Adrenal gland (tissue), 19 donors: ENCODE measurements around the gene MARF1. TPM values are rescaled to one million over a fixed set of nuclear protein-coding genes. Genes with fewer than 3 reads are reported as not detected.
"Not testable (repeated sequence)": the region's sequence is repeated elsewhere in the genome, so short reads cannot be mapped to it uniquely, and the experiment has no call there.

ENCODE experiments used
- DNase-seq, 7 donors: peaks; one replicate each; pipeline ENCODE4 v3.0.0-alpha.2; 2019 to 2020
- H3K27ac ChIP-seq, 5 donors: fragments of 200-600 bp; sonication (generic) in 4 of 5; 1 replicate in 3 of 5; 2 replicates in 2 of 5; pipeline versions ENCODE4 v1.5.1 to v1.8.0; 2016 to 2020; ENCODE audit warnings: mild to moderate bottlenecking in 1 of 5
- H3K27me3 ChIP-seq: fragments of 200-600 bp; 2 replicates; pipeline ENCODE4 v1.8.0; 2021
- H3K36me3 ChIP-seq, 2 donors: fragments of 200-600 bp; replicated peaks in 1 of 2; 1 replicate in 1 of 2; 2 replicates in 1 of 2; pipeline versions ENCODE4 v1.5.1 to v1.8.0; 2018 to 2022
- H3K4me1 ChIP-seq, 2 donors: fragments of 200-600 bp; replicated peaks in 1 of 2; 1 replicate in 1 of 2; 2 replicates in 1 of 2; pipeline versions ENCODE4 v1.5.1 to v1.8.0; 2018 to 2021
- H3K4me3 ChIP-seq, 4 donors: fragments of 200-600 bp; sonication (generic) in 3 of 4; one replicate each; pipeline ENCODE4 v1.5.1; 2016 to 2018
- H3K9me3 ChIP-seq, 3 donors: fragments of 200-600 bp; sonication (generic) in 1 of 3; replicated peaks in 1 of 3; 1 replicate in 2 of 3; 2 replicates in 1 of 3; pipeline versions ENCODE4 v1.5.1 to v1.8.0; 2016 to 2021
- POLR2A ChIP-seq, 2 donors: fragments of 450-650 bp; IDR thresholded peaks; one replicate each; pipeline ENCODE4 v1.6.1; 2017; ENCODE audit warnings: antibody characterized with exemption in 2 of 2, mild to moderate bottlenecking in 2 of 2, moderate library complexity in 1 of 2
- WGBS, 4 donors: extraction: QIAGEN DNeasy Blood & Tissue Kit in 2 of 4; methylation state at CpG; one replicate each; pipeline versions ENCODE4 v1.1.5 to v1.1.7; 2013 to 2017; 5-methylcytosine and 5-hydroxymethylcytosine counted together
- intact Hi-C, 2 donors: fragments of 100-400 bp; cut with DNase I; formaldehyde crosslinking; loops; one replicate each; pipeline versions ENCODE4 v1.14.1 to v1.15.0; 2022 to 2023
- long read RNA-seq, 10 donors: library from polyadenylated mRNA in 3 of 10; unstranded in 2 of 10; stranded (forward) in 1 of 10; transcript quantifications; one replicate each; pipeline ENCODE4 v2.0.0 and lab custom pipeline, GENCODE V29; 2021 to 2026
- polyA plus RNA-seq, 3 donors: library from polyadenylated mRNA; stranded (reverse); fragments of 200-250 nt in 2 of 3; fragments of 350-450 nt in 1 of 3; fragmentation: Illumina TruSeq in 1 of 3; extraction: RNeasy Lipid Tissue Mini Kit (QIAGEN cat#74804) in 1 of 3; gene quantifications; one replicate each; pipeline ENCODE4 v1.2.3, GENCODE V29; 2013 to 2014
- total RNA-seq, 9 donors: library from RNA; depleted of rRNA in 4 of 9; stranded (reverse); fragments of >200 nt in 4 of 9; fragments of 120-200 nt in 1 of 9; fragmentation: NEBNext Ultra II Directional in 1 of 9; extraction: Animal tissue kit (Norgen Biotek cat#: 25700) in 1 of 9; gene quantifications; one replicate each; pipeline versions ENCODE4 v1.1.0 to v1.2.4, GENCODE V29; 2013 to 2023
- TF ChIP-seq, protein P1 (sequence below), 6 experiments: fragments of 450-650 bp in 4 of 6; fragments of 200-600 bp in 2 of 6; sonication (generic) in 1 of 6; IDR thresholded peaks; 1 replicate in 5 of 6; 2 replicates in 1 of 6; pipeline versions ENCODE4 v1.5.1 to v1.8.0; 2016 to 2021; ENCODE audit warnings: antibody characterized with exemption in 6 of 6, mild to moderate bottlenecking in 2 of 6, moderate library complexity in 1 of 6
- donor health status: healthy with polysubstance abuse.
- donor health status: Bipolar disorder and iron deficiency.
- donor health status: DM: yes; HTN: yes; CAD: no.
- donor health status: DM: no; HTN: no; CAD: no.
- donor health status: DM: no; HTN: no; CAD: no.
- donor health status: DM: yes; HTN: yes; CAD: no.

Gene MARF1, protein sequence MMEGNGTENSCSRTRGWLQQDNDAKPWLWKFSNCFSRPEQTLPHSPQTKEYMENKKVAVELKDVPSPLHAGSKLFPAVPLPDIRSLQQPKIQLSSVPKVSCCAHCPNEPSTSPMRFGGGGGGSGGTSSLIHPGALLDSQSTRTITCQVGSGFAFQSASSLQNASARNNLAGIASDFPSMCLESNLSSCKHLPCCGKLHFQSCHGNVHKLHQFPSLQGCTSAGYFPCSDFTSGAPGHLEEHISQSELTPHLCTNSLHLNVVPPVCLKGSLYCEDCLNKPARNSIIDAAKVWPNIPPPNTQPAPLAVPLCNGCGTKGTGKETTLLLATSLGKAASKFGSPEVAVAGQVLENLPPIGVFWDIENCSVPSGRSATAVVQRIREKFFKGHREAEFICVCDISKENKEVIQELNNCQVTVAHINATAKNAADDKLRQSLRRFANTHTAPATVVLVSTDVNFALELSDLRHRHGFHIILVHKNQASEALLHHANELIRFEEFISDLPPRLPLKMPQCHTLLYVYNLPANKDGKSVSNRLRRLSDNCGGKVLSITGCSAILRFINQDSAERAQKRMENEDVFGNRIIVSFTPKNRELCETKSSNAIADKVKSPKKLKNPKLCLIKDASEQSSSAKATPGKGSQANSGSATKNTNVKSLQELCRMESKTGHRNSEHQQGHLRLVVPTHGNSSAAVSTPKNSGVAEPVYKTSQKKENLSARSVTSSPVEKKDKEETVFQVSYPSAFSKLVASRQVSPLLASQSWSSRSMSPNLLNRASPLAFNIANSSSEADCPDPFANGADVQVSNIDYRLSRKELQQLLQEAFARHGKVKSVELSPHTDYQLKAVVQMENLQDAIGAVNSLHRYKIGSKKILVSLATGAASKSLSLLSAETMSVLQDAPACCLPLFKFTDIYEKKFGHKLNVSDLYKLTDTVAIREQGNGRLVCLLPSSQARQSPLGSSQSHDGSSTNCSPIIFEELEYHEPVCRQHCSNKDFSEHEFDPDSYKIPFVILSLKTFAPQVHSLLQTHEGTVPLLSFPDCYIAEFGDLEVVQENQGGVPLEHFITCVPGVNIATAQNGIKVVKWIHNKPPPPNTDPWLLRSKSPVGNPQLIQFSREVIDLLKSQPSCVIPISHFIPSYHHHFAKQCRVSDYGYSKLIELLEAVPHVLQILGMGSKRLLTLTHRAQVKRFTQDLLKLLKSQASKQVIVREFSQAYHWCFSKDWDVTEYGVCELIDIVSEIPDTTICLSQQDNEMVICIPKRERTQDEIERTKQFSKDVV (N-terminal part only)
- 10 to 100 TPM; 17.8 to 77.9 (median 37.6) TPM for total RNA-seq
- polyA plus RNA-seq, result 10 to 100 TPM; 13.2 to 32.6 (median 21.5) TPM
- long read RNA-seq, donor 1, partial matches to known transcripts, result 7 of 8 reads
- long read RNA-seq, donor 1, other reads (novel, unspliced or antisense), result 0 of 8 reads
- long read RNA-seq, donor 2, partial matches to known transcripts, result 6 of 6 reads
- long read RNA-seq, donor 2, other reads (novel, unspliced or antisense), result 0 of 6 reads
- long read RNA-seq, donor 3, partial matches to known transcripts, result 5 of 5 reads
- long read RNA-seq, donor 3, other reads (novel, unspliced or antisense), result 0 of 5 reads
- long read RNA-seq, donor 4, partial matches to known transcripts, result 4 of 5 reads
- long read RNA-seq, donor 4, other reads (novel, unspliced or antisense), result 1 of 5 reads
- long read RNA-seq, donor 5, full-length matches to known transcripts, result 4 of 6 reads
- long read RNA-seq, donor 5, partial matches to known transcripts, result 2 of 6 reads
- long read RNA-seq, donor 5, other reads (novel, unspliced or antisense), result 0 of 6 reads
- long read RNA-seq, donor 6, partial matches to known transcripts, result 1 of 1 reads
- long read RNA-seq, donor 6, other reads (novel, unspliced or antisense), result 0 of 1 reads
- long read RNA-seq, donor 7, full-length matches to known transcripts, result 3 of 9 reads
- long read RNA-seq, donor 7, partial matches to known transcripts, result 6 of 9 reads
- long read RNA-seq, donor 7, other reads (novel, unspliced or antisense), result 0 of 9 reads
- long read RNA-seq, donor 8, partial matches to known transcripts, result 6 of 6 reads
- long read RNA-seq, donor 8, other reads (novel, unspliced or antisense), result 0 of 6 reads
- long read RNA-seq, donor 9, full-length matches to known transcripts, result 3 of 3 reads
- long read RNA-seq, donor 9, partial matches to known transcripts, result 0 of 3 reads
- long read RNA-seq, donor 9, other reads (novel, unspliced or antisense), result 0 of 3 reads
- long read RNA-seq, donor 10, result 0 reads

DNA sequence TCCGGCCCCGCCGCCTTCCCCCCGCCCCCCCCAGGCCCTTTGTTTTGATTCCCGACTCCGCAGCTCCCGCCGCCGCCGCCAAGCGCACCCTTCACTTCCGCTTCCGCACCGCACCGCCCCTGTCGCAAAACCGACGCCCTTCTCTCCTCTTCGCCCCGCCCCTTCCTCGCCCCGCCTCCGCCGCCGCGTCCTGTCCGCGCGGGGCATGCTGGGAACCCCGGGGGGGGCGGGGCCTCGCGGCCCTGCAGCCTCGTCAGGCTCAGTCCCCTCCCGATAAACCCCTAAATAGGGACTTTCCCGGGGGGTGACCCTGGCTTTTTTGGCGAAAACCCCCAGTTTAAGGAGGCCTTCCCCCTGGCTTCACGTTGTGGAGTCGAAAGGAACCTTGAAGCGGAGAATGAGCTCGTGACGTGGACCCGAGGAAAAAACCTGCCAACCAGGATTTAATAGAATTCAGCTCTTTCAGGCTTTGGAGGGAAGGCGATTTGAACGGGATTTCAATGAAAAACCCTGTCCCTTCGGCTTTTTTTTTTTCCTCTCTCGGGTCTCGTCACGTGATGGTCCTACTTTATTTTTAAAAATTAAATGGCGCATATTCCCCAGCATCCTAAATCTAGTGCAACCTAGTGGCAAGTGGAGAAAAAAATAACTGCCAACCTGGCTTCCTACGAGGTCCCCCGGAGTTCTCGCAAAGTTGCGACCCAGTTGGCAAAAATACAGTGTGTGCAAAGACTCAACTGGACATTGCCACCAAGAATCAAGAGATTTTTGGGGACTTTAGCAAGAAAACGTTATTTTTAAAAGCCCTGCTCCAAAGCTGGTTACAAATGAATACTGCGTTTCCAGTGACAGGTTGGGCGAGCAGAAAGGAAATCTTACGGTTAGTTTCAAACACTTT lies at the start of gene MARF1:
Gene MARF1 (minus strand): TSS at position 107 of the 898 bp plus-strand sequence. CDS start 3,921 bp downstream, outside the sequence.
- intact Hi-C loops, result no loop called here

DNA sequence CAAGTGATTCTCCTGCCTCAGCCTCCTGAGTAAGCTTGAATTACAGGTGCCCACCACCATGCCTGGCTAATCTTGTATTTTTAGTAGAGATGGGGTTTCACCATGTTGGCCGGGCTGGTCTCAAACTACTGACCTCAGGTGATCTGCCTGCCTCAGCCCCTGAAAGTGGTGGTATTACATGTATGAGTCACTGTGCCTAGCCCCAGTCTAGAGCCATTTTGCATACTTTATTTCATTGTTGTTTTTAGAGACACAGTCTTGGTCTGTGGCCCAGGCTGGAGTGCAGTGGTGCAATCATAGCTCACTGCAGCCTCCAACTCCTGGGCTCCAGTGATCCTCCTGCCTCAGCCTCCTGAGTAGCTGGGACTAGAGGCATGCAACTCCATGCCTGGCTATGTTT lies 49.6 kb upstream of the MARF1 start:
- intact Hi-C loops, H3K4me3 ChIP-seq, DNase-seq, H3K27ac ChIP-seq, H3K9me3 ChIP-seq, H3K4me1 ChIP-seq, H3K27me3 ChIP-seq: not testable (repeated sequence)
- WGBS, 4 donors, result 94 to 100% (median 100%) methylated on average over 1 of the region's 1 CpG
- peaks cover 0 to 61% of the 10 kb centered on the region in 2 donors for H3K36me3 ChIP-seq

More for the DNA sequence above, at the start of gene MARF1:
- Histone ChIP-seq H3K27ac (peak within 1 kb of the TSS; percentile 94 to 100 (median 98)), H3K27me3 (no peaks in the 10 kb centered on the region), H3K36me3 (peaks cover 0 to 10% of the 10 kb centered on the region in 2 donors), H3K4me3 (peak within 1 kb of the TSS; percentile 46 to 97 (median 74)), H3K4me1 (peaks cover 10 to 25% of the 10 kb centered on the region in 2 donors), H3K9me3 (no peaks in the 10 kb centered on the region)
- DNase-seq, result peak; percentile 97 to 99 (median 99)
- 0 to 1% (median 1%) methylated on average over 29 to 58 of the region's 58 CpGs for WGBS, 4 donors
- peak; percentile 95 to 96 for TF ChIP-seq POLR2A (IDR thresholded peaks at IDR 0.05)
- TF ChIP-seq, protein P1, sequence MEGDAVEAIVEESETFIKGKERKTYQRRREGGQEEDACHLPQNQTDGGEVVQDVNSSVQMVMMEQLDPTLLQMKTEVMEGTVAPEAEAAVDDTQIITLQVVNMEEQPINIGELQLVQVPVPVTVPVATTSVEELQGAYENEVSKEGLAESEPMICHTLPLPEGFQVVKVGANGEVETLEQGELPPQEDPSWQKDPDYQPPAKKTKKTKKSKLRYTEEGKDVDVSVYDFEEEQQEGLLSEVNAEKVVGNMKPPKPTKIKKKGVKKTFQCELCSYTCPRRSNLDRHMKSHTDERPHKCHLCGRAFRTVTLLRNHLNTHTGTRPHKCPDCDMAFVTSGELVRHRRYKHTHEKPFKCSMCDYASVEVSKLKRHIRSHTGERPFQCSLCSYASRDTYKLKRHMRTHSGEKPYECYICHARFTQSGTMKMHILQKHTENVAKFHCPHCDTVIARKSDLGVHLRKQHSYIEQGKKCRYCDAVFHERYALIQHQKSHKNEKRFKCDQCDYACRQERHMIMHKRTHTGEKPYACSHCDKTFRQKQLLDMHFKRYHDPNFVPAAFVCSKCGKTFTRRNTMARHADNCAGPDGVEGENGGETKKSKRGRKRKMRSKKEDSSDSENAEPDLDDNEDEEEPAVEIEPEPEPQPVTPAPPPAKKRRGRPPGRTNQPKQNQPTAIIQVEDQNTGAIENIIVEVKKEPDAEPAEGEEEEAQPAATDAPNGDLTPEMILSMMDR (IDR thresholded peaks at IDR 0.05), result peak; percentile 21 to 65 (median 50)

DNA sequence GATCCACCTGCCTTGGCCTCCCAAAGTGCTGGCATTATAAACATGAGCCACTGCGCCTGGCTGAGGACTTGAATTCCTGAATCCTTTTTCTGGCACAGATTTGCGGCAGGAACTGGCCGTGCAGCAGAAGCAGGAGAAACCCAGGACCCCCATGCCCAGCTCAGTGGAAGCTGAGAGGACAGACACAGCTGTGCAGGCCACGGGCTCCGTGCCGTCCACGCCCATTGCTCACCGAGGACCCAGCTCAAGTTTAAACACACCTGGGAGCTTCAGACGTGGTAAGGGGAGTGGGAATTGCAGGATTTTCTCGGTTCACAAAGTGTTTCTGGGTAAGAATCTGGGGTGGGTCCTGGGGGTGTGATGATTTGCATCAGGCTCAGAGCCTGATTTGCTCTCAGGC lies 48.1 kb upstream of the MARF1 start:
- H3K9me3 ChIP-seq, result no peaks in the 10 kb centered on the region
- 92 to 97% (median 96%) methylated on average over 3 to 10 of the region's 10 CpGs for WGBS, 4 donors
- peaks cover 0 to 6% of the 10 kb centered on the region in 2 donors for H3K4me1 ChIP-seq
- no peak overlapping the region for H3K27ac ChIP-seq
- no peaks in the 10 kb centered on the region for H3K27me3 ChIP-seq
- intact Hi-C loops, result no loop called here
- no peak for DNase-seq
- no peak overlapping the region for H3K4me3 ChIP-seq
- H3K36me3 ChIP-seq, result peaks cover 0 to 57% of the 10 kb centered on the region in 2 donors
- TF ChIP-seq, protein P1 (IDR thresholded peaks at IDR 0.05), result no peak
- TF ChIP-seq POLR2A (IDR thresholded peaks at IDR 0.05), result no peak
